Embryonic facial prominence (tissue), 1 donor: Measurements from ENCODE around the gene FOXP1.

Experiments used
- DNase-seq: peaks from one replicate; pipeline ENCODE4 v3.0.0-alpha.2; 2016; ENCODE audit errors: extremely low spot score

FOXP1 gene

GRCh38 chr3:71104556-71104955 lies 479.0 kb downstream of the FOXP1 start:
- peak; percentile 46 for DNase-seq

GRCh38 chr3:71104121-71104541 lies 479.4 kb downstream of the FOXP1 start:
- peak; percentile 44 for DNase-seq

- peak; percentile 51 for DNase-seq
Measured at GRCh38 chr3:71103430-71103921, 480.1 kb downstream of the FOXP1 start.

GRCh38 chr3:71102111-71102983 lies 481.2 kb downstream of the FOXP1 start:
- peak; percentile 93 for DNase-seq

- peak; percentile 65 for DNase-seq
Measured at GRCh38 chr3:71101626-71102025, 481.9 kb downstream of the FOXP1 start.

- DNase-seq = no peak
Measured at GRCh38 chr3:71101014-71101413, 482.5 kb downstream of the FOXP1 start.

GRCh38 chr3:71099997-71100719 lies 483.4 kb downstream of the FOXP1 start:
- no peak for DNase-seq

GRCh38 chr3:71097557-71097956 lies 486.0 kb downstream of the FOXP1 start:
- no peak for DNase-seq

GRCh38 chr3:71095511-71096291 lies 487.8 kb downstream of the FOXP1 start:
- no peak for DNase-seq

- no peak for DNase-seq
Measured at GRCh38 chr3:71094658-71095209, 488.8 kb downstream of the FOXP1 start.

GRCh38 chr3:71092665-71093064 lies 490.9 kb downstream of the FOXP1 start:
- no peak for DNase-seq

- no peak for DNase-seq
Measured at GRCh38 chr3:71090207-71090606, 493.3 kb downstream of the FOXP1 start.

GRCh38 chr3:71089271-71089847 lies 494.2 kb downstream of the FOXP1 start:
- DNase-seq = no peak

GRCh38 chr3:71088742-71089141 lies 494.8 kb downstream of the FOXP1 start:
- no peak for DNase-seq

GRCh38 chr3:71088019-71088708 lies 495.4 kb downstream of the FOXP1 start:
- DNase-seq = no peak

GRCh38 chr3:71087143-71088018 lies 496.1 kb downstream of the FOXP1 start:
- no peak for DNase-seq

- no peak for DNase-seq
Measured at GRCh38 chr3:71086777-71087142, 496.8 kb downstream of the FOXP1 start.

- no peak for DNase-seq
Measured at GRCh38 chr3:71083726-71084131, 499.8 kb downstream of the FOXP1 start.

- no peak for DNase-seq
Measured at GRCh38 chr3:71082833-71083232, 500.7 kb downstream of the FOXP1 start.
